Adrenal gland (tissue), 12 donors: ENCODE measurements around the gene SLC35A4. TPM values are rescaled to one million over a fixed set of nuclear protein-coding genes. Genes with fewer than 3 reads are reported as not detected.
A peak's percentile ranks its signal among the peaks of the same experiment; 100 is the strongest.
"Not testable (repeated sequence)": the region's sequence is repeated elsewhere in the genome, so short reads cannot be mapped to it uniquely, and the experiment has no call there.

Source experiments
- DNase-seq, 7 donors: peaks; one replicate each; pipeline ENCODE4 v3.0.0-alpha.2; 2019 to 2020
- H3K27ac ChIP-seq, 5 donors: fragments of 200-600 bp; sonication (generic) in 4 of 5; 1 replicate in 3 of 5; 2 replicates in 2 of 5; pipeline versions ENCODE4 v1.5.1 to v1.8.0; 2016 to 2020; ENCODE audit warnings: mild to moderate bottlenecking in 1 of 5
- H3K27me3 ChIP-seq: fragments of 200-600 bp; 2 replicates; pipeline ENCODE4 v1.8.0; 2021
- H3K36me3 ChIP-seq, 2 donors: fragments of 200-600 bp; replicated peaks in 1 of 2; 1 replicate in 1 of 2; 2 replicates in 1 of 2; pipeline versions ENCODE4 v1.5.1 to v1.8.0; 2018 to 2022
- H3K4me1 ChIP-seq, 2 donors: fragments of 200-600 bp; replicated peaks in 1 of 2; 1 replicate in 1 of 2; 2 replicates in 1 of 2; pipeline versions ENCODE4 v1.5.1 to v1.8.0; 2018 to 2021
- H3K4me3 ChIP-seq, 4 donors: fragments of 200-600 bp; sonication (generic) in 3 of 4; one replicate each; pipeline ENCODE4 v1.5.1; 2016 to 2018
- H3K9me3 ChIP-seq, 3 donors: fragments of 200-600 bp; sonication (generic) in 1 of 3; replicated peaks in 1 of 3; 1 replicate in 2 of 3; 2 replicates in 1 of 3; pipeline versions ENCODE4 v1.5.1 to v1.8.0; 2016 to 2021
- POLR2A ChIP-seq, 2 donors: fragments of 450-650 bp; IDR thresholded peaks; one replicate each; pipeline ENCODE4 v1.6.1; 2017; ENCODE audit warnings: antibody characterized with exemption in 2 of 2, mild to moderate bottlenecking in 2 of 2, moderate library complexity in 1 of 2
- WGBS, 4 donors: extraction: QIAGEN DNeasy Blood & Tissue Kit in 2 of 4; methylation state at CpG; one replicate each; pipeline versions ENCODE4 v1.1.5 to v1.1.7; 2013 to 2017; 5-methylcytosine and 5-hydroxymethylcytosine counted together
- intact Hi-C, 2 donors: fragments of 100-400 bp; cut with DNase I; formaldehyde crosslinking; loops; one replicate each; pipeline versions ENCODE4 v1.14.1 to v1.15.0; 2022 to 2023
- polyA plus RNA-seq, 3 donors: library from polyadenylated mRNA; stranded (reverse); fragments of 200-250 nt in 2 of 3; fragments of 350-450 nt in 1 of 3; fragmentation: Illumina TruSeq in 1 of 3; extraction: RNeasy Lipid Tissue Mini Kit (QIAGEN cat#74804) in 1 of 3; gene quantifications; one replicate each; pipeline ENCODE4 v1.2.3, GENCODE V29; 2013 to 2014
- total RNA-seq, 9 donors: library from RNA; depleted of rRNA in 4 of 9; stranded (reverse); fragments of >200 nt in 4 of 9; fragments of 120-200 nt in 1 of 9; fragmentation: NEBNext Ultra II Directional in 1 of 9; extraction: Animal tissue kit (Norgen Biotek cat#: 25700) in 1 of 9; gene quantifications; one replicate each; pipeline versions ENCODE4 v1.1.0 to v1.2.4, GENCODE V29; 2013 to 2023
- TF ChIP-seq, protein P1 (sequence below), 6 experiments: fragments of 450-650 bp in 4 of 6; fragments of 200-600 bp in 2 of 6; sonication (generic) in 1 of 6; IDR thresholded peaks; 1 replicate in 5 of 6; 2 replicates in 1 of 6; pipeline versions ENCODE4 v1.5.1 to v1.8.0; 2016 to 2021; ENCODE audit warnings: antibody characterized with exemption in 6 of 6, mild to moderate bottlenecking in 2 of 6, moderate library complexity in 1 of 6
- donor health status: healthy with polysubstance abuse.
- donor health status: Bipolar disorder and iron deficiency.
- donor health status: DM: yes; HTN: yes; CAD: no.
- donor health status: DM: no; HTN: no; CAD: no.
- donor health status: DM: no; HTN: no; CAD: no.
- donor health status: DM: yes; HTN: yes; CAD: no.

The SLC35A4 gene
- total and polyA plus RNA-seq, 12 donors = 17.3 to 135 (median 82.2) TPM

DNA sequence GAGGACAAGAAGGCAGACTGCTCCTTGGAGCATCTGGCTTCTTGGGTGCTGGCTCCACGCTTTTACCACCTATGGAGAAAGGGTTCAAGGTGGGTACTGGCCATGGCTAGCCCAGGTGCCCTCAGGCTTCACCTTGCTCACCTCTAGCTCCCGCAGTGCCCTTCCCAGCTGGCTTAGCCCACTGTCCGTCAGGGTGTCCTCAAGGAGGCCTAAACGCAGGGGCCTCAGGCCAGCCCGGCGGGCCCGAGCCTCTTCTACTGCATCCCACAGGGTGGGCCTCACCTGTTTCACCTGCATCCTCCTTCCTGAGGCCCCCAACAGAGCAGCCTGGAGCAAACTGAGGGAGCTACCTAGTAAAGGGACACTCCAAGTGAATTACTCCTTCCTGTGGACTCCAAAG is 9.1 kb downstream of the SLC35A4 start:
- TF ChIP-seq, protein P1, sequence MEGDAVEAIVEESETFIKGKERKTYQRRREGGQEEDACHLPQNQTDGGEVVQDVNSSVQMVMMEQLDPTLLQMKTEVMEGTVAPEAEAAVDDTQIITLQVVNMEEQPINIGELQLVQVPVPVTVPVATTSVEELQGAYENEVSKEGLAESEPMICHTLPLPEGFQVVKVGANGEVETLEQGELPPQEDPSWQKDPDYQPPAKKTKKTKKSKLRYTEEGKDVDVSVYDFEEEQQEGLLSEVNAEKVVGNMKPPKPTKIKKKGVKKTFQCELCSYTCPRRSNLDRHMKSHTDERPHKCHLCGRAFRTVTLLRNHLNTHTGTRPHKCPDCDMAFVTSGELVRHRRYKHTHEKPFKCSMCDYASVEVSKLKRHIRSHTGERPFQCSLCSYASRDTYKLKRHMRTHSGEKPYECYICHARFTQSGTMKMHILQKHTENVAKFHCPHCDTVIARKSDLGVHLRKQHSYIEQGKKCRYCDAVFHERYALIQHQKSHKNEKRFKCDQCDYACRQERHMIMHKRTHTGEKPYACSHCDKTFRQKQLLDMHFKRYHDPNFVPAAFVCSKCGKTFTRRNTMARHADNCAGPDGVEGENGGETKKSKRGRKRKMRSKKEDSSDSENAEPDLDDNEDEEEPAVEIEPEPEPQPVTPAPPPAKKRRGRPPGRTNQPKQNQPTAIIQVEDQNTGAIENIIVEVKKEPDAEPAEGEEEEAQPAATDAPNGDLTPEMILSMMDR (IDR thresholded peaks at IDR 0.05) = no peak
- no peak for TF ChIP-seq POLR2A (IDR thresholded peaks at IDR 0.05)
- intact Hi-C loops = loop anchor here in 1 of 2 donors (5.0 kb wide), 1 partner anchor 69 kb away; no protein-coding TSS in a partner anchor
- Histone ChIP-seq H3K27ac (peak overlapping the region in 4 of 5 donors; percentile 45 to 80 (median 67)), H3K27me3 (no peaks in the 10 kb centered on the region), H3K9me3 (no peaks in the 10 kb centered on the region), H3K36me3 (peaks cover 0 to 3% of the 10 kb centered on the region in 2 donors), H3K4me3 (no peak overlapping the region), H3K4me1 (peaks cover 5 to 49% of the 10 kb centered on the region in 2 donors)
- peak in 2 of 7 donors; percentile 17 to 48 for DNase-seq
- 82 to 98% (median 93%) methylated on average over 4 to 7 of the region's 7 CpGs for WGBS, 4 donors

DNA sequence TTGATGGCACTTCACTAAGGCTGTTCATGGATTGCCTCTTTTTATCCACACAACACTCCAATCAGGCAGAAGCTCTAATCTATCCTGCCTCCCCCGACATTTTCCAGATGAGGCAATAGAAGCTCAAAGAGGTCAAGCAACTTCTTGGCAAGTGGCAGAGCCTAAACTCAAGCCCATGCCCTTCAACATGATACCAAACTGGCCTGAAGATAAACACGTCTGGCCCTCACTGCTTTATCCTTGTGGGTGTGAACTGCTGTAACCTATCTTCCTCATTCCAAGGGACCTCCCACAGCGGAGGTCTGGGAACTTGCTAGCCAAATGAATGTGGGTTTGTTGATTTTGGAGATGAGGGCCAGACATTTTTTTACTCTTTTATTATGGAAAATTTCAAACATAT is 9.5 kb downstream of the SLC35A4 start:
- WGBS, 4 donors = 16 to 30% (median 19%) methylated on average over 3 of the region's 3 CpGs
- H3K27ac ChIP-seq = peak overlapping the region; percentile 45 to 80 (median 58)

DNA sequence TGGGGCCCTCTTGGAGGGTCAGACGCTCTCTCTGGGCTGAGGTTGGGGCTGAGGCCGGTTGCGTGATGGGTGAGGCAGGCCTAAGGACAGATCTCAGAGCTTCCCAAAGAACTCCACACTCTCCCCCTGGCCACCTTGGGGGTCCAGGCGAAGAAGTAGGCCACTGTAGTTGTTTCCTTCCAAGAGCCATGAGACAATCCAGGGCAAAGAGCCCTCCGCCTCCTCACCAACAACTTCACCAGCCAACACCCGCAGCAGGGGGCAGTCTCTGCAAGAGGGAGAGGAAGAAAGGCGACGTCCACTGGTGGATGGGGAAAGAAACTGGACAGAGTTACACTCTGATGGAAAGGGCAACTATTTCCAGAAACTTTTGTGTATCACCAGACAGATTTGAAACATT is 10.7 kb downstream of the SLC35A4 start:
- peak overlapping the region in 1 of 5 donors; percentile 80 for H3K27ac ChIP-seq

More for the DNA sequence above, 9.5 kb downstream of the SLC35A4 start:
- no peak for TF ChIP-seq POLR2A (IDR thresholded peaks at IDR 0.05)
- TF ChIP-seq, protein P1 (IDR thresholded peaks at IDR 0.05) = no peak
- Histone ChIP-seq H3K27me3 (no peaks in the 10 kb centered on the region), H3K36me3 (no peaks in the 10 kb centered on the region), H3K4me1 (peaks cover 5 to 44% of the 10 kb centered on the region in 2 donors), H3K4me3 (no peak overlapping the region), H3K9me3 (no peaks in the 10 kb centered on the region)
- intact Hi-C loops = loop anchor here in 1 of 2 donors (5.0 kb wide), 1 partner anchor 68 kb away; no protein-coding TSS in a partner anchor
- peak; percentile 37 to 93 (median 74) for DNase-seq

DNA sequence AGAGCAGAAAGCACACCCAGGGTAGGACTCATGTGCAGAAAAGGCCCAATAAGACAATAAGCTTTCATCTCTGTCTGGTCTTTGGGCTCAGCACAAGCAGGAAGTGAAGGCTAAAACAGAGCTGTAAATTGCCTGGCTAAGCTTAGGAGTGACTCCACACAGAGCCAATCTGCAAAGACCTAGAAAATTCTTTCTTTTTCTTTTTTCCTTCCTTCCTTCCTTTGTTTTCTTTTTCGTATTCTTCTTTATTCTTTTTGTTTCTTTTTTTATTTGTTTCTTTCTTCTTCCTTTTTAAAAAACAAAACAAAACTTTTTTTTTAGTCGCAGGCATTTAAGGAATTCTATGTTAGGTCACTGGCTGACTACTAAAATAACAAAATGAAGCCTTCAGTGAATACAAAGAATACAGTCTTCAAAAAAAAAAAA is 12.2 kb downstream of the SLC35A4 start:
- Histone ChIP-seq H3K27ac (peak overlapping the region in 4 of 5 donors; percentile 27 to 60 (median 38)), H3K4me1 (peaks cover 5 to 30% of the 10 kb centered on the region in 2 donors), H3K9me3 (no peaks in the 10 kb centered on the region), H3K4me3 (no peak overlapping the region), H3K36me3 (no peaks in the 10 kb centered on the region), H3K27me3 (no peaks in the 10 kb centered on the region)
- 55 to 66% (median 58%) methylated on average over 2 of the region's 2 CpGs for WGBS, 4 donors
- peak in 2 of 7 donors; percentile 13 to 33 for DNase-seq
- intact Hi-C loops = loop anchor here in 1 of 2 donors (5.0 kb wide), 1 partner anchor 56 kb away; the partner anchor contains the start of gene CD14
- TF ChIP-seq, protein P1 (IDR thresholded peaks at IDR 0.05) = no peak
- TF ChIP-seq POLR2A (IDR thresholded peaks at IDR 0.05) = no peak

More for the DNA sequence above, 10.7 kb downstream of the SLC35A4 start:
- Histone ChIP-seq H3K4me3 (no peak overlapping the region), H3K27me3 (no peaks in the 10 kb centered on the region), H3K4me1 (peaks cover 5 to 34% of the 10 kb centered on the region in 2 donors), H3K36me3 (no peaks in the 10 kb centered on the region), H3K9me3 (no peaks in the 10 kb centered on the region)
- TF ChIP-seq POLR2A (IDR thresholded peaks at IDR 0.05) = no peak
- TF ChIP-seq, protein P1 (IDR thresholded peaks at IDR 0.05) = peak; percentile 40 to 77 (median 67)
- peak; percentile 67 to 87 (median 79) for DNase-seq
- WGBS, 4 donors = 77 to 80% (median 79%) methylated on average over 8 of the region's 8 CpGs
- intact Hi-C loops = loop anchor here in 1 of 2 donors (5.0 kb wide), 1 partner anchor 57 kb away; the partner anchor contains the start of gene CD14

DNA sequence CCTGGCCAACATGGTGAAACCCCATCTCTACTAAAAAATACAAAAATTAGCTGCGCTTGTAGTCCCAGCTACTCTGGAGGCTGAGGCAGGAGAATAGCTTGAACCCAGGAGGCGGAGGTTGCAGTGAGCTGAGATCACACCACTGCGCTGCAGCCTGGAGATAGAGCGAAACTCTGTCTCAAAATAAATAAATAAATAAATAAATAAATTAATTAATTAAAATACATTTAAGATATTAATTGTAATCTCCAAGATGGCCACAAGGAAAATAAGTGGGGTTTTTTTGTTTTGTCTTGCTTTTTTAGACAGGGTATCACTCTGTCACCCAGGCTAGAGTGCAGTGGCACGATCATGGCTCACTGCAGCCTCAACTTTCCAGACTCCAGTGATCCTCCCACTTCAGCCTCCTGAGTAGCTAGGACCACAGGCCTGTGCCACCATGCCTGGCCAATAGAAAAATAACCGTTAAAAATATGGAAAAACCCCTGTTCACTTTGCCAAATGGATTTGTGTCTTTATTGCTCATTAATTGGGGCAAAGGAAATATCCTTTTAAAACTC is 14.6 kb downstream of the SLC35A4 start:
- H3K9me3 ChIP-seq, H3K36me3 ChIP-seq, H3K27ac ChIP-seq, H3K4me3 ChIP-seq, H3K27me3 ChIP-seq: not testable (repeated sequence)
- intact Hi-C loops = loop anchor here in 1 of 2 donors (5.0 kb wide), 1 partner anchor 53 kb away; the partner anchor contains the start of gene CD14
- H3K4me1 ChIP-seq = peaks cover 0 to 21% of the 10 kb centered on the region in 2 donors
- 90 to 93% (median 92%) methylated on average over 6 of the region's 6 CpGs for WGBS, 4 donors
- peak in 1 of 7 donors; percentile 10 for DNase-seq
